Measurements from ENCODE around the gene HAGH. TPM values are rescaled to one million over a fixed set of nuclear protein-coding genes. Genes with fewer than 3 reads are reported as not detected.

The HAGH gene
- polyA plus RNA-seq, 1 donor (not counting 4 experiments of a cell fraction or from before 2014, with no cell fraction given) = 17.7 TPM

- Histone ChIP-seq H3K27me3 (ENCODE audit: control insufficient read depth, extremely low read depth, insufficient read depth, low read length) (no peaks in the 10 kb centered on the region), H3K9me3 (ENCODE audit: control insufficient read depth, low read depth, low read length) (no peaks in the 10 kb centered on the region), H3K9me1 (ENCODE audit: control insufficient read depth, extremely low read depth, insufficient read depth, low read length) (peaks cover 4% of the 10 kb centered on the region), H3K27ac (ENCODE audit: control insufficient read depth, insufficient read depth, low read length) (no peak overlapping the region), H3K4me3 (ENCODE audit: control insufficient read depth in 2 of 3, extremely low read depth in 1 of 3, insufficient read depth in 2 of 3, low read depth in 1 of 3, low read length in 3 of 3) (no peak overlapping the region), H3K36me3 (ENCODE audit: control insufficient read depth in 2 of 2, extremely low read depth in 1 of 2, insufficient read depth in 2 of 2, low read length in 2 of 2) (peaks cover 0 to 15% of the 10 kb centered on the region in 2 experiments), H3K9ac (ENCODE audit: control insufficient read depth, extremely low read depth, insufficient read depth, low read length) (peak overlapping the region; percentile 76), H3K79me2 (ENCODE audit: control insufficient read depth, insufficient read depth, low read length) (peaks cover 23% of the 10 kb centered on the region), H3K4me2 (ENCODE audit: control insufficient read depth, extremely low read depth, insufficient read depth, low read depth, low read length) (peak overlapping the region; percentile 89), H4K20me1 (ENCODE audit: control insufficient read depth, extremely low read depth, insufficient read depth, low read length) (no peaks in the 10 kb centered on the region), H2AFZ (ENCODE audit: control insufficient read depth, low read length) (no peak overlapping the region), H3K4me1 (ENCODE audit: control insufficient read depth, extremely low read depth, insufficient read depth, low read length) (peaks cover 17% of the 10 kb centered on the region)
- TF ChIP-seq CTCF (optimal IDR thresholded peaks at IDR 0.05 in 1 of 3, IDR thresholded peaks at IDR 0.05 in 1 of 3, conservative IDR thresholded peaks at IDR 0.05 in 1 of 3; ENCODE audit: extremely low read depth in 1 of 3, insufficient read depth in 2 of 3, low read length in 3 of 3) (no peak), EZH2 (IDR thresholded peaks at IDR 0.05; ENCODE audit: low read length) (no peak)
- DNase-seq (ENCODE audit: low read depth, low spot score) = no peak
- dilution Hi-C loops (cut with MboI; ENCODE audit: extremely low pct_ligation_motif_present, low sequenced_read_pairs) = no loop called here
- FAIRE-seq = no peak
These were observed 46.0 kb downstream of the HAGH start for GRCh38 chr16:1780677-1781072.

GRCh38 chr16:1779741-1780676, 46.6 kb downstream of the HAGH start:
- Histone ChIP-seq H3K4me2 (ENCODE audit: control insufficient read depth, extremely low read depth, insufficient read depth, low read depth, low read length) (no peak overlapping the region), H3K4me1 (ENCODE audit: control insufficient read depth, extremely low read depth, insufficient read depth, low read length) (peaks cover 17% of the 10 kb centered on the region), H2AFZ (ENCODE audit: control insufficient read depth, low read length) (no peak overlapping the region), H3K9me3 (ENCODE audit: control insufficient read depth, low read depth, low read length) (no peaks in the 10 kb centered on the region), H3K36me3 (ENCODE audit: control insufficient read depth in 2 of 2, extremely low read depth in 1 of 2, insufficient read depth in 2 of 2, low read length in 2 of 2) (peaks cover 3 to 16% of the 10 kb centered on the region in 2 experiments), H3K9me1 (ENCODE audit: control insufficient read depth, extremely low read depth, insufficient read depth, low read length) (peaks cover 4% of the 10 kb centered on the region), H3K9ac (ENCODE audit: control insufficient read depth, extremely low read depth, insufficient read depth, low read length) (no peak overlapping the region), H3K27me3 (ENCODE audit: control insufficient read depth, extremely low read depth, insufficient read depth, low read length) (no peaks in the 10 kb centered on the region), H3K27ac (ENCODE audit: control insufficient read depth, insufficient read depth, low read length) (no peak overlapping the region), H3K4me3 (ENCODE audit: control insufficient read depth in 2 of 3, extremely low read depth in 1 of 3, insufficient read depth in 2 of 3, low read depth in 1 of 3, low read length in 3 of 3) (no peak overlapping the region), H3K79me2 (ENCODE audit: control insufficient read depth, insufficient read depth, low read length) (peaks cover 22% of the 10 kb centered on the region), H4K20me1 (ENCODE audit: control insufficient read depth, extremely low read depth, insufficient read depth, low read length) (no peaks in the 10 kb centered on the region)
- DNase-seq (ENCODE audit: low read depth, low spot score) (no peak), FAIRE-seq (no peak)
- TF ChIP-seq CTCF (optimal IDR thresholded peaks at IDR 0.05 in 1 of 3, IDR thresholded peaks at IDR 0.05 in 1 of 3, conservative IDR thresholded peaks at IDR 0.05 in 1 of 3; ENCODE audit: extremely low read depth in 1 of 3, insufficient read depth in 2 of 3, low read length in 3 of 3) = no peak
- no peak for TF ChIP-seq EZH2 (IDR thresholded peaks at IDR 0.05; ENCODE audit: low read length)
- dilution Hi-C loops (cut with MboI; ENCODE audit: extremely low pct_ligation_motif_present, low sequenced_read_pairs) = no loop called here
